ENCODE measurements around the gene IQSEC1. TPM values are rescaled to one million over a fixed set of nuclear protein-coding genes. Genes with fewer than 3 reads are reported as not detected.

The IQSEC1 gene
- total RNA-seq, 3 donors from 2014 or later: 26.9 to 45.4 (median 26.9) TPM

GRCh38 chr3:12898965-12899755 lies 174.1 kb downstream of the IQSEC1 start:
- peaks cover 4% of the 10 kb centered on the region for H3K36me3 ChIP-seq

GRCh38 chr3:12898290-12898964 lies 174.8 kb downstream of the IQSEC1 start:
- H3K9me3 ChIP-seq: no peaks in the 10 kb centered on the region
- TF ChIP-seq POLR2AphosphoS5 (IDR thresholded peaks at IDR 0.05) (no peak), CTCF (IDR thresholded peaks at IDR 0.05) (no peak), POLR2A (IDR thresholded peaks at IDR 0.05) (no peak)
- H3K4me1 ChIP-seq: no peaks in the 10 kb centered on the region
- H3K27ac ChIP-seq: no peak overlapping the region
- intact Hi-C loops (cut with DNase I; ENCODE audit: low total_unique reads): loop anchor here (5.0 kb wide), 1 partner anchor 1229 kb away; the partner anchor contains the start of gene TMEM43
- peaks cover 4% of the 10 kb centered on the region for H3K36me3 ChIP-seq
- no peaks in the 10 kb centered on the region for H3K27me3 ChIP-seq
- no peak for DNase-seq (ENCODE audit: low spot score in 2 of 2)
- H3K4me3 ChIP-seq: no peak overlapping the region

More at GRCh38 chr3:12898965-12899755, 174.1 kb downstream of the IQSEC1 start:
- no peak overlapping the region for H3K27ac ChIP-seq
- H3K27me3 ChIP-seq: no peaks in the 10 kb centered on the region
- H3K4me3 ChIP-seq: no peak overlapping the region
- H3K4me1 ChIP-seq: no peaks in the 10 kb centered on the region
- no peak for DNase-seq (ENCODE audit: low spot score in 2 of 2)
- H3K9me3 ChIP-seq: no peaks in the 10 kb centered on the region
- intact Hi-C loops (cut with DNase I; ENCODE audit: low total_unique reads): loop anchor here (5.0 kb wide), 1 partner anchor 1228 kb away; the partner anchor contains the start of gene TMEM43
- TF ChIP-seq CTCF (IDR thresholded peaks at IDR 0.05) (no peak), POLR2A (IDR thresholded peaks at IDR 0.05) (no peak), POLR2AphosphoS5 (IDR thresholded peaks at IDR 0.05) (no peak)

- Histone ChIP-seq H3K36me3 (peaks cover 4% of the 10 kb centered on the region), H3K9me3 (no peaks in the 10 kb centered on the region), H3K27me3 (no peaks in the 10 kb centered on the region), H3K4me3 (no peak overlapping the region), H3K27ac (no peak overlapping the region), H3K4me1 (no peaks in the 10 kb centered on the region)
- TF ChIP-seq POLR2A (IDR thresholded peaks at IDR 0.05): no peak
- TF ChIP-seq CTCF (IDR thresholded peaks at IDR 0.05): no peak
- TF ChIP-seq POLR2AphosphoS5 (IDR thresholded peaks at IDR 0.05): no peak
- DNase-seq (ENCODE audit: low spot score in 2 of 2): no peak
- intact Hi-C loops (cut with DNase I; ENCODE audit: low total_unique reads): loop anchor here (5.0 kb wide), 1 partner anchor 1230 kb away; the partner anchor contains the start of gene TMEM43
These were observed 175.6 kb downstream of the IQSEC1 start for GRCh38 chr3:12897381-12898289.

GRCh38 chr3:12896063-12896985 lies 176.9 kb downstream of the IQSEC1 start:
- Histone ChIP-seq H3K27me3 (no peaks in the 10 kb centered on the region), H3K36me3 (peaks cover 4% of the 10 kb centered on the region), H3K4me1 (no peaks in the 10 kb centered on the region), H3K9me3 (no peaks in the 10 kb centered on the region), H3K27ac (no peak overlapping the region), H3K4me3 (no peak overlapping the region)
- no peak for TF ChIP-seq CTCF (IDR thresholded peaks at IDR 0.05)
- TF ChIP-seq POLR2A (IDR thresholded peaks at IDR 0.05): no peak
- TF ChIP-seq POLR2AphosphoS5 (IDR thresholded peaks at IDR 0.05): no peak
- intact Hi-C loops (cut with DNase I; ENCODE audit: low total_unique reads): loop anchor here (5.0 kb wide), 1 partner anchor 1231 kb away; the partner anchor contains the start of gene TMEM43
- DNase-seq (ENCODE audit: low spot score in 2 of 2): no peak

All from breast epithelium (tissue), 4 donors.